Liver (tissue), 3 donors: Measurements from ENCODE around the gene CROCC2.

Experiments
- CTCF ChIP-seq: fragments of 150-350 bp; IDR thresholded peaks from 2 replicates; pipeline ENCODE4 v1.5.1; 2017; ENCODE audit warnings: improper control_type of control experiment, low read depth, low read length; ENCODE audit not compliant: missing input control
- EGR1 ChIP-seq, 2 donors: IDR thresholded peaks; 2 replicates each; pipeline ENCODE4 v1.6.1; 2016 to 2018; ENCODE audit warnings: antibody characterized with exemption in 2 of 2, low read depth in 2 of 2
- GABPA ChIP-seq, 2 donors: IDR thresholded peaks in 1 of 2; conservative IDR thresholded peaks in 1 of 2; 2 replicates each; pipeline ENCODE4 v1.6.1; 2016; ENCODE audit warnings: antibody characterized with exemption in 2 of 2, mild to moderate bottlenecking in 1 of 2, moderate library complexity in 1 of 2
- HNF4A ChIP-seq, 2 donors: conservative IDR thresholded peaks; 2 replicates each; pipeline ENCODE4 v1.6.1; 2016; ENCODE audit warnings: antibody characterized with exemption in 2 of 2, mild to moderate bottlenecking in 2 of 2
- JUND ChIP-seq, 2 donors: IDR thresholded peaks; 2 replicates each; pipeline ENCODE4 v1.6.1; 2016; ENCODE audit warnings: antibody characterized with exemption in 2 of 2
- RXRA ChIP-seq, 2 donors: IDR thresholded peaks; 2 replicates each; pipeline ENCODE4 v1.6.1; 2017 to 2018; ENCODE audit warnings: antibody characterized with exemption in 2 of 2, mild to moderate bottlenecking in 1 of 2
- TAF1 ChIP-seq: conservative IDR thresholded peaks from 2 replicates; pipeline ENCODE4 v1.6.1; 2016; ENCODE audit warnings: antibody characterized with exemption, mild to moderate bottlenecking
- YY1 ChIP-seq: IDR thresholded peaks from 2 replicates; pipeline ENCODE4 v1.6.1; 2016; ENCODE audit warnings: antibody characterized with exemption, mild to moderate bottlenecking
- TF ChIP-seq, protein P1 (sequence below): IDR thresholded peaks from 2 replicates; pipeline ENCODE4 v1.6.1; 2016; ENCODE audit warnings: antibody characterized with exemption
- TF ChIP-seq, protein P2 (sequence below): IDR thresholded peaks from 2 replicates; pipeline ENCODE4 v1.6.1; 2016; ENCODE audit warnings: antibody characterized with exemption, mild to moderate bottlenecking
- donor health status: healthy.
- donor health status: healthy.

DNA sequence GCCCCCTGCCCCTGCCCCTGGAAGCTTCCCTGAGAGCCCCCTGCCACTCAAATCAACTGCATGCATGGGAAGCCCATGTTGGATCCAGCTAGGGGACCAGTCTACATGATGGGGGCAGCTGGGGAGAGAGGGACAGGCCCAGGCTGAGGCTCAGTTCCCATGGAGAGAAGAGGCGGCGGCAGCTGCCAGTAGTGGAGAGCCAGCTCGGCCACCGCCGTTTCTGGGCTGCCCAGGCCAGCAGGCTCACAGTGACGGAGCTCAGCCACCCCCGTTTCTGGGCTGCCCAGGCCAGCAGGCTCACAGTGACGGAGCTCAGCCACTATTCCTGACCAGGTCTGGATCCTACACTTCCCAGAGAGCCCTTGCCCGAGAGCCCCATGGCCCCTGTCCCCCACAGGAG, 13.8 kb upstream of the CROCC2 start:
- TF ChIP-seq CTCF (no peak), TAF1 (no peak), JUND (IDR thresholded peaks at IDR 0.05) (no peak), GABPA (IDR thresholded peaks at IDR 0.05 in 1 of 2, conservative IDR thresholded peaks at IDR 0.05 in 1 of 2) (no peak), YY1 (no peak), HNF4A (conservative IDR thresholded peaks at IDR 0.05) (no peak), RXRA (IDR thresholded peaks at IDR 0.05) (no peak), EGR1 (IDR thresholded peaks at IDR 0.05; ENCODE audit: low read depth in 2 of 2) (no peak)
- TF ChIP-seq, protein P1, sequence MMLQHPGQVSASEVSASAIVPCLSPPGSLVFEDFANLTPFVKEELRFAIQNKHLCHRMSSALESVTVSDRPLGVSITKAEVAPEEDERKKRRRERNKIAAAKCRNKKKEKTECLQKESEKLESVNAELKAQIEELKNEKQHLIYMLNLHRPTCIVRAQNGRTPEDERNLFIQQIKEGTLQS: no peak
- TF ChIP-seq, protein P2, sequence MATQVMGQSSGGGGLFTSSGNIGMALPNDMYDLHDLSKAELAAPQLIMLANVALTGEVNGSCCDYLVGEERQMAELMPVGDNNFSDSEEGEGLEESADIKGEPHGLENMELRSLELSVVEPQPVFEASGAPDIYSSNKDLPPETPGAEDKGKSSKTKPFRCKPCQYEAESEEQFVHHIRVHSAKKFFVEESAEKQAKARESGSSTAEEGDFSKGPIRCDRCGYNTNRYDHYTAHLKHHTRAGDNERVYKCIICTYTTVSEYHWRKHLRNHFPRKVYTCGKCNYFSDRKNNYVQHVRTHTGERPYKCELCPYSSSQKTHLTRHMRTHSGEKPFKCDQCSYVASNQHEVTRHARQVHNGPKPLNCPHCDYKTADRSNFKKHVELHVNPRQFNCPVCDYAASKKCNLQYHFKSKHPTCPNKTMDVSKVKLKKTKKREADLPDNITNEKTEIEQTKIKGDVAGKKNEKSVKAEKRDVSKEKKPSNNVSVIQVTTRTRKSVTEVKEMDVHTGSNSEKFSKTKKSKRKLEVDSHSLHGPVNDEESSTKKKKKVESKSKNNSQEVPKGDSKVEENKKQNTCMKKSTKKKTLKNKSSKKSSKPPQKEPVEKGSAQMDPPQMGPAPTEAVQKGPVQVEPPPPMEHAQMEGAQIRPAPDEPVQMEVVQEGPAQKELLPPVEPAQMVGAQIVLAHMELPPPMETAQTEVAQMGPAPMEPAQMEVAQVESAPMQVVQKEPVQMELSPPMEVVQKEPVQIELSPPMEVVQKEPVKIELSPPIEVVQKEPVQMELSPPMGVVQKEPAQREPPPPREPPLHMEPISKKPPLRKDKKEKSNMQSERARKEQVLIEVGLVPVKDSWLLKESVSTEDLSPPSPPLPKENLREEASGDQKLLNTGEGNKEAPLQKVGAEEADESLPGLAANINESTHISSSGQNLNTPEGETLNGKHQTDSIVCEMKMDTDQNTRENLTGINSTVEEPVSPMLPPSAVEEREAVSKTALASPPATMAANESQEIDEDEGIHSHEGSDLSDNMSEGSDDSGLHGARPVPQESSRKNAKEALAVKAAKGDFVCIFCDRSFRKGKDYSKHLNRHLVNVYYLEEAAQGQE: no peak
